Measurements from ENCODE around the gene GJB4.

Gene GJB4

DNA sequence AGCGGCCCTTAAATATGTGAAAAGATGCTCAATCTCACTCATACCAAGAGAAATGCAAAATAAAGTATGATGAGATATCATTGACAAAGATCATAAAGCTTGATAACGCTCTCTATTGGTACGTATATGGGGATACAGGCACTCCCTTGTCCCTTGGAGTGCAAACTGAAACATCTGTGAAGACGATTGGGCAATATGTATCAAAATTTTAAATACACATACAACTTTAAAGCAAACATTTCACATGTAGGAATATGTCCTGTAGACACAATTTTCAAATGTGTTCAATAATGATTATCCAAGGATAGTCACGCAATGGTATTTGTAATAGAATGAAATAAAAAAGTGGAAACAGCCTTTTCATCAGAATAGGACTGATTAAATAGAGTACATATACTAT, 19.5 kb downstream of the GJB4 start:
- DNase-seq, result no peak

- DNase-seq, result no peak
Measured at GRCh38 chr1:34779526-34779925, 20.0 kb downstream of the GJB4 start.

- no peak for DNase-seq
Measured at GRCh38 chr1:34779962-34780361, 20.4 kb downstream of the GJB4 start.

DNA sequence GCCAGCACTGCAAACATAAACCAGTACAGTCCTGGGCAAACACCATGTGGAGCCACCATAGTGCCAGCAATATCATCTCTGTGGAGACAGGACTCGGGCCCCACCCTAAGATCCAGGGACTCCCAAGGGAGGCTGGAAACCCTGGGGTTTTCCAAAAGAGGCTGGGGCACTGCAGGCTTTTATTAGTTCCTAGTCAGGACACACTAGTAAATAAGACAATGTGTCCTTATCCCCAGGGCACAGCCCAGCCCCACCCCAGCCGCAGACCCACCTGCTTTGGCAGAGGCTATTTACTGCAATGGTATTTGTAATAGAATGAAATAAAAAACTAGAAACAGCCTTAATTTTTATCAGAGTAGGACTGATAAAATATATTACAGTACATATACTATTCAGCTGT, 21.0 kb downstream of the GJB4 start:
- DNase-seq, result no peak

DNA sequence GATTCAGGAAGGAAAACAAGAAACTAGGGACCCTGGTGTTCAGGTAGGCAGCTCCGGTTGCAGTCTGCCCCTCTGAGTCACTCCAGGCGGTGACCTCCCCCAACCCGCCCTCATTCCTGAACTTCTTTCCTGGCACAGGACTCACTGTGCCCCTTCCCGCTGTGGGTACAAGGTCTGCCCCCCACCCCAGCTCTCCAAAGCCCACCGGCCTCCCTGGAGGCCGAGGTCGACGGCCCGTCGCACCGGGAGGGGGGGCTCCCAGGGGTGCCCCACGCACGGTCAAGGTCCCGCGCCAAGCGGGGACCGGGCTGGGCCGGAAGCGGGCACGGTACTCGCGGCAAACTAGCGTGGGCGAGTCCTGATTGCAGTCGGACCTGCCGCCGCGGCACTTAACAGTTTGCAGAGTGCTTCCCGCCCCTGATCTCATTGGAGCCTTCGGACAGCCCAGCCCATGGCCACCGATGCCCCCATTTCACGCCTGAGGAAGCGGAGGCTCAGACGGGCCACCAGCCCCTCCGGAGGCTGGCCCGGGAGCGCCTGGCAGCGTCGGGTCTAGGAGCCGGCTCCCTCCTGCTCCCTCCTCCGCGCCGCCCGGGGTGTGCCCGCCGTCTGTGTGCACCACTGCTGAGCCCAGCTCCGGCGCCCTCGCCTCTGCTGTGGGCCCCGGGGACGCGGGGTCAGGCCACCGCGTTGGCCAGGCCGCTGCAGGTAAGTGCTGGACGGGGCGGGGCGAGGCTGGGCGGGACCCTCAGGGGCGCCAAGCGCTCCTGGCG, 21.7 kb downstream of the GJB4 start, which contains the start of gene GJB3:
Gene GJB3, plus strand, starts transcription at position 144 of the 773 bp plus-strand sequence. CDS start 3,549 bp downstream, outside the sequence.
- DNase-seq, result no peak

DNA sequence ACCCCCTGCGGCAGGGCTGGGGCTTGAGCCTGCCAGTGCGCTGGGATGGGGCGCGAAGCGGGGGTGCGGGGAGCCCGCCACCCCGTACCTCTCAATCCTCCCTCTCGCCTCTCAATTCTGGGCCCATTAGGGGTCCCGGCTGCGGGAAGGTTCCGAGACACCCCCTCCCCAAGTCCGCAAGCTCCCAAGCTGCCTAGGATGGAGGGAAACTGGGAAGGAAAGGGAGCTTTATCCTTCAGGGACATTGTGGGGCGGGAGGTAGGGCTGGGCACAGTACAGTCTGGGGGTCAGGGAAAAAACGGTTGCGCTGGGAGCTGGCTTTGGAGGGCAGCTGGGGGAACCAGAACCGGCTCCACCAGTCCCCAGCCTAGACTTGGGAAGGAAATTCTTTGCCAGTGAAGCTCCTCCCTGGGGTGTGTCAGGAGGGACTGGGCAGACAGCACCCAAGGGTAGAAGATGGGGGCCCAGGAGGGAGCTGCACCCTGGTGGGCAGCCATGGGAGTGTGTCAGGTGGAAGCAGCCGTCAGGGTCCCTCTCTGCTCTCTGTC, 22.4 kb downstream of the GJB4 start:
- no peak for DNase-seq

DNA sequence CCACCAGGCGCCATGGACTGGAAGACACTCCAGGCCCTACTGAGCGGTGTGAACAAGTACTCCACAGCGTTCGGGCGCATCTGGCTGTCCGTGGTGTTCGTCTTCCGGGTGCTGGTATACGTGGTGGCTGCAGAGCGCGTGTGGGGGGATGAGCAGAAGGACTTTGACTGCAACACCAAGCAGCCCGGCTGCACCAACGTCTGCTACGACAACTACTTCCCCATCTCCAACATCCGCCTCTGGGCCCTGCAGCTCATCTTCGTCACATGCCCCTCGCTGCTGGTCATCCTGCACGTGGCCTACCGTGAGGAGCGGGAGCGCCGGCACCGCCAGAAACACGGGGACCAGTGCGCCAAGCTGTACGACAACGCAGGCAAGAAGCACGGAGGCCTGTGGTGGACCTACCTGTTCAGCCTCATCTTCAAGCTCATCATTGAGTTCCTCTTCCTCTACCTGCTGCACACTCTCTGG, 25.2 kb downstream of the GJB4 start:
- DNase-seq, result no peak

GRCh38 chr1:34785231-34785874, 25.8 kb downstream of the GJB4 start:
- DNase-seq, result no peak

DNA sequence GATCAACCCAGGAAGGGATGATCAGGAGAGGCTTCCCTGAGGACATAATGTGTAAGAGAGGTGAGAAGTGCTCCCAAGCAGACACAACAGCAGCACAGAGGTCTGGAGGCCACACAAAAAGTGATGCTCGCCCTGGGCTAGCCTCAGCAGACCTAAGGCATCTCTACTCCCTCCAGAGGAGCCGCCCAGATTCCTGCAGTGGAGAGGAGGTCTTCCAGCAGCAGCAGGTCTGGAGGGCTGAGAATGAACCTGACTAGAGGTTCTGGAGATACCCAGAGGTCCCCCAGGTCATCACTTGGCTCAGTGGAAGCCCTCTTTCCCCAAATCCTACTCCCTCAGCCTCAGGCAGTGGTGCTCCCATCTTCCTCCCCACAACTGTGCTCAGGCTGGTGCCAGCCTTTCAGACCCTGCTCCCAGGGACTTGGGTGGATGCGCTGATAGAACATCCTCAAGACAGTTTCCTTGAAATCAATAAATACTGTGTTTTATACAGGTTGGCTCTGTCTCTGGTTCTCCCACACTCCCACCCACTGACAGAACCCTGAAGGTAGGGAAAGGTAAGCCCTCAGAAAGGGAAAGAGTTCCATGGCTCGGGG, 26.4 kb downstream of the GJB4 start:
- DNase-seq, result no peak

DNA sequence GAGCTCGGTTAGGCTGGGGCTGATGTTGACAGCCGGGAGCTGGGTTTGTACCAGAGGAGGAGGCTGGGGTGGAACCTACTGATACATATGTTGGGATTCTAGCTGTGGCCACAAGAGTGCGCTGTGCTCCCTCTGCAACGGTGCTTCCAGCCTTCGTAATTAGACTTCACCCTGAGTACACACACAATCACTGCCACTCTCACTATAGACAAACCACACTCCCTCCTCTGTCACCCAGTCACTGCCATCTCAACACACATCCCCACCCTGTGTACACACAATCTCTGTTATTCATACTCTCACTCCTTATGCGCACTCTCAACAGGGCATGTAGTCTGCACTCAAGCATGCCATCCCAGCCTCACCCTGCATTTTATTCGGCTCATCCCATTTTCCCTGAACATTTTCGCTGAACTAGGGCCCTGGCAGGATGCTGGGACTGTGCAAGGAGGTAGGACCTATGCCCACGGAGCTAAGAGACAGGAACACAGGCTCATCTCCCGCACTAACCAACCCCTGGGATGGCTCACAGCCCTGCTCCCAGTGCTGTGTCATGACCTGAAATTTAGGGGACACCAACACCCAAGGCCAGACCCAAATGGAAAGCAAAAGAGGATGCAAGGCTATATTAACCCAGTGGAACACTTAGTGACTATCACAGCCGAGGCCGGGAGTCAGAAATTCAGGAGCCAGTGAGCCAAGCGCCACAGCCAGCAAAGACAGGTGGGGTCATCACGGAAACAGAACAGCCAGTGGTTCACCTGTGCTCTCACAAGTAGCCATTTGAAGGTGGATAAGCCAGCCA, 27.2 kb downstream of the GJB4 start:
- peak; percentile 49 to 51 for DNase-seq

- peak; percentile 12 to 28 for DNase-seq
Measured at GRCh38 chr1:34787461-34788420, 28.2 kb downstream of the GJB4 start.

DNA sequence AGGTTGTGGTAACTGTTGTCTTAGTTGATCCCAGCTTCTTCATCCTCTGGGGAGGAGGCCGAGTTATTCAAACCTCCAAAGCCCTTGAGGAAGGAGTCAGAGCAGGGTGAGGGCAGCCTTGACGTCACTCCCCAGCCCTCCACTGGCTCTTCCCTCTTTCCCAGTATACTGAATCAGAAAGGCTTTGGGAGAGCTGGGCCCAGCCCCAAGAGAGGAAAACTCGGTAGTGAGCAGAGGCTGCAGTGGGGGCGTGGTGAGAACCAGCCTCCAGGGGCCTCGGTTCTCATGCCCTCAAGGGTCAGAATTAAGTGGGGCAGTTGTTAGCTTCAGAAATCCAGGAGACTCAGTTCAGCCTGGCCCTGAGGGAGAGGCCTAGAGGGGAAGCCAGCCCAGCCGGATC, 31.4 kb downstream of the GJB4 start:
- DNase-seq, result no peak

GRCh38 chr1:34792424-34792823, 32.9 kb downstream of the GJB4 start:
- DNase-seq, result no peak

DNA sequence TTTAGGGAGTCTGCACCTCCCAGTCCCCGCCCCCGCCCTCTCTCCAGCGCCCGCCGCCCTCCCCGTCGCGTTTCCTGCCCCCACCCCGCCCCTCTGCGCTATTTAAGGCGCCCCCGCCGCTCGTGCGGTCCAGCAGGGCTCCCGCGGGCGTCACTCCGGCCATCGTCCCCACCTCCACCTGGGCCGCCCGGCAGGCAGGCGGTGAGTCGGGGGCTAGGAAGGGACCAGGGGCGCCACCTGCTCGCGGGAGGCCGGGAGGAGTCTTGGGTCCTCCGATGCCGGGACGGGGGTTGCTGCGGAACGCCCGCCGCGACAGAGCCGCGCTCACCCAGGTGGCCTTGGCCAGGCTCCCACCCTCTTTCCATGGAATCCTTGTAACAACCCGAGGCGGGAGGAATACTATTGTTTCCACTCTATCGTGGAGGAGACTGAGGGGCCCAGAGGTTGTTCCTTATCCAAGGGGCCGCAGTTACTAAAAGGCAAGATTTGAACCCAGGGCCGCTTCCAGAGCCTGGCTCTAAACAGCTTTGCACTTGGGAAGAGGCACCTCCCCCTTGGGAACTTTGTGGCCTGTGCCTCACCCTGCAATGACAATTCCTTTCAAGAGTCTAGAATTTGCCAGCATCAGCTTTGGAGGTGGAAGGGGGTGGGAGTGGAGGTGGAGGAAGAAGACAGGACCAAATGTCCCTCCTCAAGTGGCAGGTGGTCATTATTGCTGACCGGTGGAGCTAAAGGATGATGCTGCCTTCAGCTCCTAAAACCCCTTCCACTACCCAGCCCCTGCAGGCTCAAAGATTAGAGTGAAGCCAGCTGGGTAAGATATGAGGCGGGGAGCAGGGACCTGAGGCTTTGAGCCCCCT, 33.6 kb downstream of the GJB4 start, which contains the start of gene GJA4:
Gene GJA4, plus strand, starts transcription at position 132 of the 860 bp plus-strand sequence. CDS start 1,215 bp downstream, outside the sequence.
- no peak for DNase-seq

- no peak for DNase-seq
Measured at GRCh38 chr1:34794001-34794789, 34.7 kb downstream of the GJB4 start.

DNA sequence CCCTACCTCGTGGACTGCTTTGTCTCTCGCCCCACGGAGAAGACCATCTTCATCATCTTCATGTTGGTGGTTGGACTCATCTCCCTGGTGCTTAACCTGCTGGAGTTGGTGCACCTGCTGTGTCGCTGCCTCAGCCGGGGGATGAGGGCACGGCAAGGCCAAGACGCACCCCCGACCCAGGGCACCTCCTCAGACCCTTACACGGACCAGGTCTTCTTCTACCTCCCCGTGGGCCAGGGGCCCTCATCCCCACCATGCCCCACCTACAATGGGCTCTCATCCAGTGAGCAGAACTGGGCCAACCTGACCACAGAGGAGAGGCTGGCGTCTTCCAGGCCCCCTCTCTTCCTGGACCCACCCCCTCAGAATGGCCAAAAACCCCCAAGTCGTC, 35.2 kb downstream of the GJB4 start:
- DNase-seq, result no peak

GRCh38 chr1:34795916-34796315, 36.4 kb downstream of the GJB4 start:
- no peak for DNase-seq

DNA sequence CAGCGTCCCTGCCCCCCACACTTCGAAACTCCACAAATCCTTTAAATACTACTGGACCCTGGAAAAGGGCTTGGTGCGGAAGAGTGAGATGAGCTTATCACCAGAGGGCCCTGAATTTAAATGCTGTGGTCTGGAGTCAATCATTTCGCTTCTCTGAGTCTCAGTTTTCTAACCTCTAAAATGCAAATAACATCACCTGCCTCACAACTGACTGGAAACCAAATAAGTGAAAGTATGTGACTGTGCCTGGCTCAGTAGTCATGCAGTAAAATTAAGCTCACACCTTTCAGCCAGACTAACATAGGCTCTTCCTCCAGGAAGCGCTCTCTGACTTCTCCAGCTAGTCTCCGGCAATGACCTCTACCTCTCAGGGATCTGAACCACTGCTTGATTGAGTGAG, 37.5 kb downstream of the GJB4 start:
- no peak for DNase-seq

DNA sequence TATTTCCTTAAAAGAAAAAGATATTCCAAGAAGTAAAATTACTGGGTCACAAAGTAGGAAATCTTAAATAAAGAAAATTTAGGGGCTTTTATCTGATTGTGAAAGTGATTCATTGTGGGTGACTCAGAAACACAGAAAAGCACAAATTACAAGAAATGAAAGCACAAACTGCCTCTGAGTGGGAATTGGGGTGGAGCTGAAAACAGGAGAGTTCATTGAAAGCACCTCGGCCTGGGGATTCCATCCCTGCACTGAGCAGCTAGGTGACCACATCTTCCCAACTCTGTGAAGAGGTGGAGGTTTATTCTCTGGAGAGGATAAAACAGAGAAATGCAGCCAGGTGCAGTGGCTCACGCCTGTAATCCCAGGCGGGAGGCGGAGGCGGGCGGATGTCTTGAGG, 40.7 kb downstream of the GJB4 start:
- DNase-seq, result no peak

DNA sequence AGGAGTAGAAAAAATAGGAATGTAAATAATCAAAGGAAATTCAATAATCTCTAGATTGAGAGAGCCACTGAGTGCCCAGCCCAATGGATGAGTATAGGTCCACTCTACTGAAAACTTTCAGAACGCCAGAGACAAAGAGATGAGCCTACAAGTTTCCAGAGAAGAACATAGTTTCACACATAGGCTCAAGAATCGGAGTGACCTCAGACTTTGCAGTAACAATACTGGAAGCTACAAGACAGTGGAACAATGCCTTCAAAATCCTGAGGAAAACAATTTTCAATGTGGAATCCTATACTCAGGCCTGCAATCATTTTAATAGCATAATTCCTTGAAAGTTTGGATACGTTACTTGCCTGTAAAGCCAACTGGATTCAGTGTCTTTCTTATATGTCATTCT, 44.2 kb downstream of the GJB4 start:
- DNase-seq, result no peak

Data from SHP77 (cell line).